Panc1 (cell line): ENCODE results near the gene SPINK8. TPM values are rescaled to one million over a fixed set of nuclear protein-coding genes. Genes with fewer than 3 reads are reported as not detected.

Experiments
- ATAC-seq: fragments of 200-7000 bp; cut with Tn5 transposase; 2 replicates; pipeline ENCODE4 v1.9.1; 2020; ENCODE audit warnings: mild to moderate bottlenecking, moderate library complexity
- BruUV-seq: library from RNA; stranded (reverse); fragments of 400-500 nt; replicated peaks from 2 replicates; lab custom pipeline; 2021; lab: Mats Ljungman, UMichigan
- CTCF ChIA-PET: fragments of 300-600 bp; sonication (Branson Sonifier 250); formaldehyde crosslinking; loops from one replicate; lab custom pipeline; 2022; ENCODE audit warnings: antibody characterized with exemption; lab: Charles Lee
- POLR2A ChIA-PET: fragments of 300-600 bp; sonication (Branson Sonifier 250); formaldehyde crosslinking; loops from one replicate; lab custom pipeline; 2022; ENCODE audit warnings: antibody characterized with exemption; lab: Charles Lee
- DNase-seq: peaks from one replicate; pipeline ENCODE4 v3.0.0-alpha.2; 2010; ENCODE audit warnings: low read depth, low spot score
- H3K27ac ChIP-seq: 2 replicates; pipeline ENCODE4 v1.5.1; 2011; ENCODE audit warnings: mild to moderate bottlenecking, low read length, inconsistent platforms
- H3K27me3 ChIP-seq: fragments of 200-500 bp; sonication (Bioruptor generic); 2 replicates; pipeline ENCODE4 v1.6.0; 2014; ENCODE audit warnings: low read length, inconsistent platforms; ENCODE audit not compliant: control insufficient read depth, insufficient read depth
- H3K36me3 ChIP-seq: fragments of 200-500 bp; sonication (Bioruptor generic); 2 replicates; pipeline ENCODE4 v1.5.1; 2014; ENCODE audit warnings: inconsistent platforms, mild to moderate bottlenecking, low read length, moderate library complexity; ENCODE audit not compliant: control insufficient read depth, insufficient read depth
- H3K4me1 ChIP-seq: 2 replicates; pipeline ENCODE4 v1.5.1; 2011; ENCODE audit warnings: inconsistent platforms, mild to moderate bottlenecking, low read length, moderate library complexity; ENCODE audit not compliant: control insufficient read depth, insufficient read depth
- H3K4me3 ChIP-seq, 2 experiments: 2 replicates each; pipeline ENCODE4 v1.5.1; 2011 to 2012; ENCODE audit warnings: low read depth in 2 of 2, low read length in 2 of 2, mild to moderate bottlenecking in 2 of 2, inconsistent platforms in 1 of 2, moderate library complexity in 1 of 2
- H3K9me3 ChIP-seq: fragments of 200-500 bp; sonication (Bioruptor generic); 2 replicates; pipeline ENCODE4 v1.5.1; 2014; ENCODE audit warnings: low read depth, mild to moderate bottlenecking, inconsistent platforms, low read length, moderate library complexity; ENCODE audit not compliant: control insufficient read depth, insufficient read depth
- CTCF ChIP-seq: fragments of 450-650 bp; IDR thresholded peaks from 2 replicates; pipeline ENCODE4 v1.5.1; 2017; ENCODE audit warnings: mild to moderate bottlenecking
- POLR2AphosphoS5 ChIP-seq: IDR thresholded peaks from 2 replicates; pipeline ENCODE4 v1.6.1; 2012; ENCODE audit warnings: mild to moderate bottlenecking, low read depth, low read length, moderate library complexity
- REST ChIP-seq, 2 experiments: IDR thresholded peaks; 2 replicates each; pipeline ENCODE4 v1.6.1; 2011 to 2012; ENCODE audit warnings: low read depth in 2 of 2, control low read depth in 1 of 2, low read length in 1 of 2, mild to moderate bottlenecking in 1 of 2, moderate library complexity in 1 of 2; ENCODE audit not compliant: insufficient read depth in 1 of 2
- SIN3A ChIP-seq: IDR thresholded peaks from 2 replicates; pipeline ENCODE4 v1.6.1; 2012; ENCODE audit warnings: low read depth, mild to moderate bottlenecking, low read length, moderate library complexity, borderline replicate concordance; ENCODE audit not compliant: insufficient read depth
- TCF7L2 ChIP-seq: IDR thresholded peaks from 2 replicates; pipeline ENCODE4 v1.6.1; 2011; ENCODE audit warnings: mild to moderate bottlenecking, low read depth, low read length, inconsistent platforms
- in situ Hi-C: cut with HindIII; loops from 2 replicates; pipeline ENCODE4 v1.10.0; 2016; ENCODE audit warnings: low sequenced_read_pairs, low pct_unique_long_range_greater_than_20kb
- intact Hi-C: fragments of 100-400 bp; cut with micrococcal nuclease; formaldehyde crosslinking; loops from one replicate; pipeline ENCODE4 v1.10.0; 2022; ENCODE audit not compliant: unreplicated experiment
- total RNA-seq: library from RNA; stranded (reverse); gene quantifications from one replicate; pipeline ENCODE4 v1.2.1, GENCODE V29; 2021; ENCODE audit not compliant: unreplicated experiment

Gene SPINK8
- total RNA-seq, 1 experiment from 2014 or later: not detected

GRCh38 chr3:48367201-48367600 is 33.7 kb upstream of the SPINK8 start:
- no TSS peak for BruUV-seq
- ChIA-PET CTCF (interaction anchor here (1.0 kb wide), 1 partner anchor 69 kb away, joined by 3 read pairs; no protein-coding TSS in a partner anchor), POLR2A (no interaction called here)
- in situ Hi-C loops (no loop called here), intact Hi-C loops (no loop called here)
- Histone ChIP-seq H3K4me3 (no peak overlapping the region), H3K9me3 (no peaks in the 10 kb centered on the region), H3K4me1 (no peaks in the 10 kb centered on the region), H3K36me3 (no peaks in the 10 kb centered on the region), H3K27me3 (peaks cover 2% of the 10 kb centered on the region; the same call in 1 of the 2 replicates), H3K27ac (no peak overlapping the region)
- no peak for TF ChIP-seq POLR2AphosphoS5
- no peak for TF ChIP-seq REST (IDR thresholded peaks at IDR 0.05; ENCODE audit: insufficient read depth in 1 of 2, low read depth in 2 of 2, low read length in 1 of 2)
- TF ChIP-seq SIN3A: no peak
- TF ChIP-seq CTCF: no peak
- TF ChIP-seq TCF7L2: no peak
- DNase-seq: no peak
- no peak for ATAC-seq

- Histone ChIP-seq H3K4me3 (no peak overlapping the region), H3K9me3 (no peaks in the 10 kb centered on the region), H3K36me3 (no peaks in the 10 kb centered on the region), H3K27me3 (peaks cover 2% of the 10 kb centered on the region; the same call in 1 of the 2 replicates), H3K4me1 (no peaks in the 10 kb centered on the region), H3K27ac (no peak overlapping the region)
- POLR2A ChIA-PET: no interaction called here
- CTCF ChIA-PET: no interaction called here
- in situ Hi-C loops (no loop called here), intact Hi-C loops (no loop called here)
- no TSS peak for BruUV-seq
- ATAC-seq: no peak
- TF ChIP-seq SIN3A (no peak), POLR2AphosphoS5 (no peak), CTCF (no peak), REST (IDR thresholded peaks at IDR 0.05; ENCODE audit: insufficient read depth in 1 of 2, low read depth in 2 of 2, low read length in 1 of 2) (no peak)
- DNase-seq: no peak
Measured at GRCh38 chr3:48364840-48365239, 31.4 kb upstream of the SPINK8 start.
